A549 (cell line): ENCODE results near the gene USP22. TPM values are rescaled to one million over a fixed set of nuclear protein-coding genes. Genes with fewer than 3 reads are reported as not detected.

ENCODE experiments used
- ATAC-seq, 2 experiments: fragments of 200-7000 bp in 1 of 2; fragments of >200 bp in 1 of 2; cut with Nextera tagmentation in 1 of 2; cut with Tn5 transposase in 1 of 2; 3 replicates each; pipeline versions ENCODE4 v1.8.0 to v1.9.1; 2018 to 2020; ENCODE audit warnings: mild to moderate bottlenecking in 1 of 2, moderate library complexity in 1 of 2
- CTCF ChIA-PET: fragments of 300-600 bp; sonication (Branson Sonifier 250); formaldehyde crosslinking; extraction: SDS; loops from one replicate; lab custom pipeline; 2021; ENCODE audit warnings: antibody characterized with exemption, inconsistent platforms; lab: Yijun Ruan, JAX
- POLR2A ChIA-PET: fragments of 350-600 bp; formaldehyde crosslinking; extraction: SDS; loops from one replicate; lab custom pipeline; 2021; ENCODE audit warnings: antibody characterized with exemption, inconsistent platforms; lab: Yijun Ruan, JAX
- DNase-seq, 2 experiments: peaks; one replicate each; pipeline versions ENCODE4 v3.0.0 to v3.0.0-alpha.2; 2011 to 2016; ENCODE audit warnings: low read depth in 1 of 2, low spot score in 1 of 2
- FAIRE-seq: peaks from 2 replicates; lab custom pipeline; 2011; peaks lifted over from hg19 to GRCh38; lab: Jason Lieb, UNC
- H3K27ac ChIP-seq, 2 experiments: fragments of >200 bp; sonication (Bioruptor Twin); formaldehyde crosslinking; 3 replicates each; pipeline ENCODE4 v1.5.1; 2016 to 2017
- H3K4me1 ChIP-seq: fragments of >200 bp; sonication (Bioruptor Twin); formaldehyde crosslinking; 3 replicates; pipeline ENCODE4 v1.6.1; 2016
- H3K4me2 ChIP-seq: fragments of >200 bp; sonication (Bioruptor Twin); formaldehyde crosslinking; 3 replicates; pipeline ENCODE4 v1.6.1; 2016
- H3K4me3 ChIP-seq: fragments of >200 bp; sonication (Bioruptor Twin); formaldehyde crosslinking; 3 replicates; pipeline ENCODE4 v1.5.1; 2016
- H3K9me3 ChIP-seq: fragments of >200 bp; sonication (Bioruptor Twin); formaldehyde crosslinking; 3 replicates; pipeline ENCODE4 v1.6.1; 2016
- BCL3 ChIP-seq: fragments of >200 bp; sonication (Bioruptor Twin); formaldehyde crosslinking; IDR thresholded peaks from 3 replicates; pipeline ENCODE4 v1.6.1; 2016
- CBX2 ChIP-seq: fragments of 200-600 bp; sonication (generic); IDR thresholded peaks from 2 replicates; pipeline ENCODE4 v1.6.1; 2016; ENCODE audit warnings: low read depth, mild to moderate bottlenecking, borderline replicate concordance
- CBX8 ChIP-seq: fragments of 200-600 bp; sonication (generic); IDR thresholded peaks from 2 replicates; pipeline ENCODE4 v1.6.1; 2016
- CHD2 ChIP-seq: fragments of 150-350 bp; IDR thresholded peaks from 2 replicates; pipeline ENCODE4 v1.6.1; 2014; ENCODE audit warnings: low read length; ENCODE audit not compliant: partially characterized antibody
- CHD4 ChIP-seq: fragments of 200-600 bp; sonication (generic); IDR thresholded peaks from 2 replicates; pipeline ENCODE4 v1.6.1; 2016; ENCODE audit warnings: antibody characterized with exemption, mild to moderate bottlenecking, borderline replicate concordance
- E2F6 ChIP-seq: IDR thresholded peaks from 2 replicates; pipeline ENCODE4 v1.6.1; 2012; ENCODE audit warnings: low read depth, borderline replicate concordance
- HDAC2 ChIP-seq: fragments of 200-600 bp; sonication (generic); IDR thresholded peaks from 2 replicates; pipeline ENCODE4 v1.6.1; 2016
- HEYL ChIP-seq: fragments of 250-450 bp; sonication (Bioruptor Pico); IDR thresholded peaks from 2 replicates; pipeline ENCODE4 v1.8.0; 2021; ENCODE audit warnings: mild to moderate bottlenecking, moderate library complexity
- JUNB ChIP-seq: fragments of >200 bp; sonication (Bioruptor Twin); formaldehyde crosslinking; IDR thresholded peaks from 2 replicates; pipeline ENCODE4 v1.6.1; 2016
- KDM5A ChIP-seq: fragments of 200-600 bp; sonication (generic); IDR thresholded peaks from 2 replicates; pipeline ENCODE4 v1.6.1; 2016; ENCODE audit warnings: antibody characterized with exemption, mild to moderate bottlenecking
- MAFK ChIP-seq: fragments of 450-650 bp; IDR thresholded peaks from 2 replicates; pipeline ENCODE4 v1.6.1; 2014; ENCODE audit not compliant: partially characterized antibody
- MAZ ChIP-seq: fragments of 150-350 bp; IDR thresholded peaks from 2 replicates; pipeline ENCODE4 v1.6.1; 2014; ENCODE audit warnings: antibody characterized with exemption, low read depth, low read length, borderline replicate concordance
- NFE2L2 ChIP-seq: fragments of 150-350 bp; conservative IDR thresholded peaks from 2 replicates; pipeline ENCODE4 v1.6.1; 2014; ENCODE audit warnings: low read length
- NPAS2 ChIP-seq: fragments of 250-450 bp; sonication (Bioruptor Pico); IDR thresholded peaks from 2 replicates; pipeline ENCODE4 v1.8.0; 2022; ENCODE audit warnings: mild to moderate bottlenecking, moderate library complexity, borderline replicate concordance
- PHF8 ChIP-seq: fragments of 200-600 bp; sonication (generic); IDR thresholded peaks from 2 replicates; pipeline ENCODE4 v1.6.1; 2016; ENCODE audit warnings: low read depth, mild to moderate bottlenecking, antibody characterized with exemption, moderate library complexity, borderline replicate concordance
- POLR2A ChIP-seq: IDR thresholded peaks from 2 replicates; pipeline ENCODE4 v1.6.1; 2012; ENCODE audit warnings: mild to moderate bottlenecking, low read length
- RNF2 ChIP-seq: fragments of 200-600 bp; sonication (generic); IDR thresholded peaks from 2 replicates; pipeline ENCODE4 v1.6.1; 2016; ENCODE audit warnings: low read depth, mild to moderate bottlenecking, antibody characterized with exemption, moderate library complexity, borderline replicate concordance
- SREBF2 ChIP-seq: fragments of 450-650 bp; IDR thresholded peaks from 2 replicates; pipeline ENCODE4 v1.6.1; 2014; ENCODE audit warnings: mild to moderate bottlenecking, moderate library complexity
- TP53 ChIP-seq: fragments of 250-450 bp; sonication (Bioruptor Pico); IDR thresholded peaks from 2 replicates; pipeline ENCODE4 v1.5.0; 2021; ENCODE audit warnings: mild to moderate bottlenecking, moderate library complexity
- WGBS: methylation state at CpG from one replicate; pipeline ENCODE4 v1.1.6; 2017; ENCODE audit errors: missing lambda C conversion rate; 5-methylcytosine and 5-hydroxymethylcytosine counted together
- polyA plus RNA-seq, 4 experiments: library from polyadenylated mRNA; depleted of rRNA in 3 of 4; stranded (reverse); fragments of >200 nt; fragmentation: RNase III in 1 of 4; extraction: RNeasy Plus Mini Kit Qiagen cat#74134 plus additional on column Dnase treatment in 1 of 4; gene quantifications; 2 replicates in 3 of 4; 3 replicates in 1 of 4; pipeline ENCODE4 v1.2.3, GENCODE V29; 2011 to 2017
- TF ChIP-seq, protein P1 (sequence below): fragments of 200-600 bp; sonication (generic); IDR thresholded peaks from 2 replicates; pipeline ENCODE4 v1.6.1; 2016; ENCODE audit warnings: antibody characterized with exemption, mild to moderate bottlenecking, moderate library complexity
- TF ChIP-seq, protein P2 (sequence below): IDR thresholded peaks from 2 replicates; pipeline ENCODE4 v1.6.1; 2012
- TF ChIP-seq, protein P3 (sequence below): IDR thresholded peaks from 2 replicates; pipeline ENCODE4 v1.6.1; 2012
- TF ChIP-seq, protein P4 (sequence below): fragments of >200 bp; sonication (Bioruptor Twin); formaldehyde crosslinking; IDR thresholded peaks from 3 replicates; pipeline ENCODE4 v1.5.1; 2016

The USP22 gene
- polyA plus RNA-seq, 2 of the 4 experiments (the other 2 are of a cell fraction), result 130 to 293 TPM

- TF ChIP-seq, protein P1, sequence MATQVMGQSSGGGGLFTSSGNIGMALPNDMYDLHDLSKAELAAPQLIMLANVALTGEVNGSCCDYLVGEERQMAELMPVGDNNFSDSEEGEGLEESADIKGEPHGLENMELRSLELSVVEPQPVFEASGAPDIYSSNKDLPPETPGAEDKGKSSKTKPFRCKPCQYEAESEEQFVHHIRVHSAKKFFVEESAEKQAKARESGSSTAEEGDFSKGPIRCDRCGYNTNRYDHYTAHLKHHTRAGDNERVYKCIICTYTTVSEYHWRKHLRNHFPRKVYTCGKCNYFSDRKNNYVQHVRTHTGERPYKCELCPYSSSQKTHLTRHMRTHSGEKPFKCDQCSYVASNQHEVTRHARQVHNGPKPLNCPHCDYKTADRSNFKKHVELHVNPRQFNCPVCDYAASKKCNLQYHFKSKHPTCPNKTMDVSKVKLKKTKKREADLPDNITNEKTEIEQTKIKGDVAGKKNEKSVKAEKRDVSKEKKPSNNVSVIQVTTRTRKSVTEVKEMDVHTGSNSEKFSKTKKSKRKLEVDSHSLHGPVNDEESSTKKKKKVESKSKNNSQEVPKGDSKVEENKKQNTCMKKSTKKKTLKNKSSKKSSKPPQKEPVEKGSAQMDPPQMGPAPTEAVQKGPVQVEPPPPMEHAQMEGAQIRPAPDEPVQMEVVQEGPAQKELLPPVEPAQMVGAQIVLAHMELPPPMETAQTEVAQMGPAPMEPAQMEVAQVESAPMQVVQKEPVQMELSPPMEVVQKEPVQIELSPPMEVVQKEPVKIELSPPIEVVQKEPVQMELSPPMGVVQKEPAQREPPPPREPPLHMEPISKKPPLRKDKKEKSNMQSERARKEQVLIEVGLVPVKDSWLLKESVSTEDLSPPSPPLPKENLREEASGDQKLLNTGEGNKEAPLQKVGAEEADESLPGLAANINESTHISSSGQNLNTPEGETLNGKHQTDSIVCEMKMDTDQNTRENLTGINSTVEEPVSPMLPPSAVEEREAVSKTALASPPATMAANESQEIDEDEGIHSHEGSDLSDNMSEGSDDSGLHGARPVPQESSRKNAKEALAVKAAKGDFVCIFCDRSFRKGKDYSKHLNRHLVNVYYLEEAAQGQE, result no peak
- TF ChIP-seq, protein P2, sequence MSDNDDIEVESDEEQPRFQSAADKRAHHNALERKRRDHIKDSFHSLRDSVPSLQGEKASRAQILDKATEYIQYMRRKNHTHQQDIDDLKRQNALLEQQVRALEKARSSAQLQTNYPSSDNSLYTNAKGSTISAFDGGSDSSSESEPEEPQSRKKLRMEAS, result no peak
Measured at GRCh38 chr17:21076242-21076641, 33.4 kb upstream of the USP22 start (continued).

DNA sequence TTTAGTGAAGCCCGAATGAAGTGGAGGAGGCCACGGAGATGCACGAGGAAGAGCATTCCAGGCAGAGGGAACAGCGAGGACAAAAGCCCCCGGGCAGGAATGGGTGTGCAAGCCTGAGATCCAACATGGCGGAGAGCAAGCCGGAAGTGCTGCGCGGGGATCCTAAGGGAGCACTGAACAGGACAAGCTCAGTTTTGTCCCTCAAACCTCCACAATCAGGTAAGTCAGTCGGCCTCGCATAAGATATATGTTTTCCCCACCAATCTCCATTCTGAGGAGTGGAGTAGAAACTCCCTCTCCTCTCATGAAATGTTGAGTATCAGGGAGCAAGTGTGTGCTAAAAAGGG lies 32.9 kb upstream of the USP22 start:
- ATAC-seq (no peak), DNase-seq (no peak), FAIRE-seq (no peak)
- H3K9me3 ChIP-seq, result no peaks in the 10 kb centered on the region
- ChIA-PET POLR2A (no interaction called here), CTCF (interaction anchor here (0.6 to 1.0 kb wide), 2 partner anchors 29 to 87 kb away, joined by 4 to 5 read pairs; no protein-coding TSS in a partner anchor)
- no peak overlapping the region for H3K4me2 ChIP-seq
- TF ChIP-seq NPAS2 (CRISPR knock-in tag) (no peak), CBX8 (no peak), HEYL (CRISPR knock-in tag) (no peak), CHD4 (no peak), PHF8 (no peak), RNF2 (no peak), MAZ (no peak), NFE2L2 (no peak), CHD2 (no peak), JUNB (no peak), CBX2 (no peak), POLR2A (no peak), HDAC2 (no peak), TP53 (CRISPR knock-in tag) (no peak)
- TF ChIP-seq, protein P3, sequence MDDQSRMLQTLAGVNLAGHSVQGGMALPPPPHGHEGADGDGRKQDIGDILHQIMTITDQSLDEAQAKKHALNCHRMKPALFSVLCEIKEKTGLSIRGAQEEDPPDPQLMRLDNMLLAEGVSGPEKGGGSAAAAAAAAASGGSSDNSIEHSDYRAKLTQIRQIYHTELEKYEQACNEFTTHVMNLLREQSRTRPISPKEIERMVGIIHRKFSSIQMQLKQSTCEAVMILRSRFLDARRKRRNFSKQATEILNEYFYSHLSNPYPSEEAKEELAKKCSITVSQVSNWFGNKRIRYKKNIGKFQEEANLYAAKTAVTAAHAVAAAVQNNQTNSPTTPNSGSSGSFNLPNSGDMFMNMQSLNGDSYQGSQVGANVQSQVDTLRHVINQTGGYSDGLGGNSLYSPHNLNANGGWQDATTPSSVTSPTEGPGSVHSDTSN, result no peak
- TF ChIP-seq, protein P2, result no peak
- TF ChIP-seq, protein P4, sequence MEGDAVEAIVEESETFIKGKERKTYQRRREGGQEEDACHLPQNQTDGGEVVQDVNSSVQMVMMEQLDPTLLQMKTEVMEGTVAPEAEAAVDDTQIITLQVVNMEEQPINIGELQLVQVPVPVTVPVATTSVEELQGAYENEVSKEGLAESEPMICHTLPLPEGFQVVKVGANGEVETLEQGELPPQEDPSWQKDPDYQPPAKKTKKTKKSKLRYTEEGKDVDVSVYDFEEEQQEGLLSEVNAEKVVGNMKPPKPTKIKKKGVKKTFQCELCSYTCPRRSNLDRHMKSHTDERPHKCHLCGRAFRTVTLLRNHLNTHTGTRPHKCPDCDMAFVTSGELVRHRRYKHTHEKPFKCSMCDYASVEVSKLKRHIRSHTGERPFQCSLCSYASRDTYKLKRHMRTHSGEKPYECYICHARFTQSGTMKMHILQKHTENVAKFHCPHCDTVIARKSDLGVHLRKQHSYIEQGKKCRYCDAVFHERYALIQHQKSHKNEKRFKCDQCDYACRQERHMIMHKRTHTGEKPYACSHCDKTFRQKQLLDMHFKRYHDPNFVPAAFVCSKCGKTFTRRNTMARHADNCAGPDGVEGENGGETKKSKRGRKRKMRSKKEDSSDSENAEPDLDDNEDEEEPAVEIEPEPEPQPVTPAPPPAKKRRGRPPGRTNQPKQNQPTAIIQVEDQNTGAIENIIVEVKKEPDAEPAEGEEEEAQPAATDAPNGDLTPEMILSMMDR, result no peak
- no peak overlapping the region for H3K27ac ChIP-seq
- H3K4me3 ChIP-seq, result no peak overlapping the region
- H3K4me1 ChIP-seq, result no peaks in the 10 kb centered on the region
- WGBS, result 74% methylated on average over 11 of the region's 11 CpGs

DNA sequence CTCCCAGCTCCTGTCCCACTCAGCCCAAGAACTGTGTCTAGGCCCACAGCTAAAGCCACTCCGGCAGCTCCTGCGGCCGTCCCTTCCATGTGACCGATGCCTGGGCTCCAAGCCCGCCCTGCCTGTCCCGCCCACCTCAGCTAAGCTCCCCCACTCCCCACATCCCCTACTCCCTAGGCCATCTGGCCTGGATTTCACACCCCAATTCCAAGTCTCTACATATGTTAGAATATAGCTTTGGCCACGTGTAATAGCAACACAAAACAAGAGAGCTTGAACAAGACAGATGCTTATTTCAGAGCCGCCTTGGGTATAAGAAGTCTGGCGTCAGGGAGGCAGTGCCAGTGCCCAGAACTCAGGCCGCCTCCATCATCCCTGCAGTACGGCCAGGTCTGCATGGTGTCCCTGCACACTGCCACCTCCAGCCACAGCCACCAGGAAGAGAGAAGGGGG lies 30.0 kb upstream of the USP22 start:
- WGBS, result 83% methylated on average over 11 of the region's 11 CpGs
- no peak for DNase-seq
- CTCF ChIA-PET, result interaction anchor here (0.6 to 1.2 kb wide), 2 partner anchors 12 to 470 kb away, joined by 3 to 4 read pairs; no protein-coding TSS in a partner anchor
- Histone ChIP-seq H3K9me3 (no peaks in the 10 kb centered on the region), H3K4me1 (no peaks in the 10 kb centered on the region), H3K4me3 (no peak overlapping the region), H3K27ac (no peak overlapping the region)
- FAIRE-seq, result no peak
- no peak; a peak in 1 of 6 replicates for ATAC-seq
- TF ChIP-seq KDM5A (no peak), MAFK (no peak), E2F6 (no peak), BCL3 (no peak), SREBF2 (no peak)
- TF ChIP-seq, all 56 proteins: peak for 0
- POLR2A ChIA-PET, result interaction anchor here (0.7 to 0.8 kb wide), 2 partner anchors 14 to 29 kb away, joined by 3 read pairs; no protein-coding TSS in a partner anchor
- H3K4me2 ChIP-seq, result no peak overlapping the region
